ENCODE measurements around the gene PPP1R9A.

The PPP1R9A gene

GRCh38 chr7:94907026-94907810, at the start of gene PPP1R9A (continued):
- TF ChIP-seq ZNF701 (tag by site-specific recombination; IDR thresholded peaks at IDR 0.05) = no peak
- TF ChIP-seq KLF17 (tag by site-specific recombination; IDR thresholded peaks at IDR 0.05) = no peak
- no peak for TF ChIP-seq ZNF37A (tag by site-specific recombination; IDR thresholded peaks at IDR 0.05)
- no peak for TF ChIP-seq ZNF645 (tag by site-specific recombination; IDR thresholded peaks at IDR 0.05)
- no peak; the same call in 1 of the 2 replicates for TF ChIP-seq ZNF610 (tag by site-specific recombination; IDR thresholded peaks at IDR 0.05; ENCODE audit: borderline replicate concordance)
- peak; percentile 86 for TF ChIP-seq IKZF3 (tag by site-specific recombination; IDR thresholded peaks at IDR 0.05)
- no peak for TF ChIP-seq ZNF416 (tag by site-specific recombination; IDR thresholded peaks at IDR 0.05)
- no peak for TF ChIP-seq ZNF157 (tag by site-specific recombination; IDR thresholded peaks at IDR 0.05)
- TF ChIP-seq REPIN1 (tag by site-specific recombination; IDR thresholded peaks at IDR 0.05; ENCODE audit: low read depth) = no peak
- 0 out of 2 replicates have a peak, but pooled peaks have one; percentile 22 for TF ChIP-seq ZSCAN4 (tag by site-specific recombination; IDR thresholded peaks at IDR 0.05)
- TF ChIP-seq ZNF121 (tag by site-specific recombination; IDR thresholded peaks at IDR 0.05) = peak; percentile 42; the same call in 1 of the 2 replicates
- peak; percentile 82 for TF ChIP-seq ZNF501 (tag by site-specific recombination; IDR thresholded peaks at IDR 0.05)
- no peak for TF ChIP-seq MZF1 (tag by site-specific recombination; IDR thresholded peaks at IDR 0.05; ENCODE audit: borderline replicate concordance)
- TF ChIP-seq ZNF423 (tag by site-specific recombination; IDR thresholded peaks at IDR 0.05) = no peak
- no peak for TF ChIP-seq ZNF398 (tag by site-specific recombination; IDR thresholded peaks at IDR 0.05)
- no peak for TF ChIP-seq ZNF530 (tag by site-specific recombination; IDR thresholded peaks at IDR 0.05; ENCODE audit: low read depth)
- TF ChIP-seq ZNF510 (tag by site-specific recombination; IDR thresholded peaks at IDR 0.05; ENCODE audit: insufficient replicate concordance) = no peak
- TF ChIP-seq ZNF677 (tag by site-specific recombination; IDR thresholded peaks at IDR 0.05) = no peak
- no peak for TF ChIP-seq ZBTB49 (tag by site-specific recombination; IDR thresholded peaks at IDR 0.05; ENCODE audit: low read depth)
- TF ChIP-seq ZNF274 (IDR thresholded peaks at IDR 0.05; ENCODE audit: low read length) = no peak
- no peak for TF ChIP-seq ZNF274 (tag by site-specific recombination; IDR thresholded peaks at IDR 0.05; ENCODE audit: borderline replicate concordance)
- TF ChIP-seq HOXA7 (CRISPR knock-in tag; IDR thresholded peaks at IDR 0.05; ENCODE audit: borderline replicate concordance) = no peak
- TF ChIP-seq ZNF138 (tag by site-specific recombination; IDR thresholded peaks at IDR 0.05; ENCODE audit: borderline replicate concordance) = no peak
- no peak for TF ChIP-seq TSHZ1 (tag by site-specific recombination; IDR thresholded peaks at IDR 0.05; ENCODE audit: borderline replicate concordance)
- TF ChIP-seq ZNF521 (tag by site-specific recombination; IDR thresholded peaks at IDR 0.05) = no peak
- TF ChIP-seq ZNF514 (tag by site-specific recombination; IDR thresholded peaks at IDR 0.05) = no peak
- no peak for TF ChIP-seq ZNF292 (tag by site-specific recombination; IDR thresholded peaks at IDR 0.05; ENCODE audit: borderline replicate concordance, low read depth)
- TF ChIP-seq ZBTB20 (tag by site-specific recombination; IDR thresholded peaks at IDR 0.05) = peak; percentile 70; the same call in 1 of the 2 replicates
- TF ChIP-seq ZNF560 (tag by site-specific recombination; IDR thresholded peaks at IDR 0.05; ENCODE audit: borderline replicate concordance) = no peak
